ENCODE measurements around the gene DNAH6. TPM values are rescaled to one million over a fixed set of nuclear protein-coding genes. Genes with fewer than 3 reads are reported as not detected.
"Not testable (repeated sequence)": the region's sequence is repeated elsewhere in the genome, so short reads cannot be mapped to it uniquely, and the experiment has no call there.

DNAH6 gene
- total RNA-seq, 1 donor from 2014 or later = 0.52 TPM

- TF ChIP-seq CTCF (conservative IDR thresholded peaks at IDR 0.05; ENCODE audit: low read depth, low read length) = no peak
- DNase-seq (ENCODE audit: low read depth) = no peak
- H3K4me3 ChIP-seq (ENCODE audit: low read depth, low read length) = no peak overlapping the region
Observed at GRCh38 chr2:84498150-84498799, 18.0 kb upstream of the DNAH6 start.

GRCh38 chr2:84511024-84511423 lies 5.3 kb upstream of the DNAH6 start:
- not testable (repeated sequence) for H3K4me3 ChIP-seq (ENCODE audit: low read depth, low read length); DNase-seq (ENCODE audit: low read depth)

- DNase-seq (ENCODE audit: low read depth) = no peak
- TF ChIP-seq CTCF (conservative IDR thresholded peaks at IDR 0.05; ENCODE audit: low read depth, low read length) = no peak
- H3K4me3 ChIP-seq (ENCODE audit: low read depth, low read length) = peak overlapping the region; percentile 81
Observed at GRCh38 chr2:84515788-84516187, 510 bp upstream of the DNAH6 start.

GRCh38 chr2:84519332-84519957 lies 3.1 kb downstream of the DNAH6 start:
- H3K4me3 ChIP-seq (ENCODE audit: low read depth, low read length) = no peak overlapping the region
- TF ChIP-seq CTCF (conservative IDR thresholded peaks at IDR 0.05; ENCODE audit: low read depth, low read length) = no peak
- no peak for DNase-seq (ENCODE audit: low read depth)

GRCh38 chr2:84526562-84526961 lies 10.3 kb downstream of the DNAH6 start:
- no peak for TF ChIP-seq CTCF (conservative IDR thresholded peaks at IDR 0.05; ENCODE audit: low read depth, low read length)

GRCh38 chr2:84527137-84528129 lies 11.1 kb downstream of the DNAH6 start:
- no peak overlapping the region for H3K4me3 ChIP-seq (ENCODE audit: low read depth, low read length)
- no peak for TF ChIP-seq CTCF (conservative IDR thresholded peaks at IDR 0.05; ENCODE audit: low read depth, low read length)
- DNase-seq (ENCODE audit: low read depth) = no peak

More at GRCh38 chr2:84526562-84526961, 10.3 kb downstream of the DNAH6 start:
- no peak for DNase-seq (ENCODE audit: low read depth)
- H3K4me3 ChIP-seq (ENCODE audit: low read depth, low read length) = no peak overlapping the region

GRCh38 chr2:84532291-84532690 lies 16.0 kb downstream of the DNAH6 start:
- DNase-seq (ENCODE audit: low read depth) = no peak
- TF ChIP-seq CTCF (conservative IDR thresholded peaks at IDR 0.05; ENCODE audit: low read depth, low read length) = no peak

More at GRCh38 chr2:84532291-84532690, 16.0 kb downstream of the DNAH6 start:
- H3K4me3 ChIP-seq (ENCODE audit: low read depth, low read length) = no peak overlapping the region
